Measurements from ENCODE around the gene ELF4. TPM values are rescaled to one million over a fixed set of nuclear protein-coding genes. Genes with fewer than 3 reads are reported as not detected.

The ELF4 gene
- total and polyA plus RNA-seq, 2 donors (not counting 1 experiment from before 2014, with no cell fraction given) = 9.9 to 13.7 TPM

DNA sequence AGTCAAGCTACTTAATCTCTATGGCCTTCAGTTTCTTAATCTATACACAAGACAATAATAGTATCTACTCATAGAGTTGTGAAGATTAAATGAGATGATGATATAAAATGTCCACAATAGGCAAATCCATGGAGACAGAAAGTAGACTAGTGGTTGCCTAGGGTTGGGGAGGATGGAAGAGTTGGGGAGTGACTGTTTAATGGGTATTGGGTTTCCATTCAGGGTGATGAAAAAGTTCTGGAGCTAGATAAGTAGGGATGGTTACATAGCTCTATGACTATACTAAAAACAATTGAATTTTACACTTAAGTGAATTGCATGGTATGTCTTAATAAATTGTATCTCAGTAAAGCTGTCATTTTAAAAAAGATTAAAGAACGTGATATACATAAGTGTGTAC is 92.2 kb downstream of the ELF4 start:
- no peak for DNase-seq (ENCODE audit: low read depth in 2 of 2)
- Histone ChIP-seq H3K4me3 (replicated peaks in 1 of 4; ENCODE audit: control extremely low read depth in 1 of 4, insufficient read depth in 1 of 4, low read depth in 3 of 4, low read length in 4 of 4) (no peak overlapping the region), H3K4me2 (ENCODE audit: extremely low read depth, insufficient read depth, low read length) (no peak overlapping the region), H3K9ac (ENCODE audit: insufficient read depth, low read length) (no peak overlapping the region), H3K9me3 (ENCODE audit: control insufficient read depth, insufficient read depth, low read depth, low read length) (no peaks in the 10 kb centered on the region), H2AFZ (ENCODE audit: low read length) (no peak overlapping the region), H3K36me3 (ENCODE audit: control insufficient read depth, insufficient read depth, low read length) (peaks cover 2% of the 10 kb centered on the region), H3K27ac (ENCODE audit: insufficient read depth, low read length) (no peak overlapping the region), H3K79me2 (ENCODE audit: control insufficient read depth, insufficient read depth, low read length) (no peaks in the 10 kb centered on the region), H4K20me1 (ENCODE audit: control insufficient read depth, extremely low read depth, insufficient read depth, low read length) (no peaks in the 10 kb centered on the region), H3K4me1 (ENCODE audit: control insufficient read depth, extremely low read depth, insufficient read depth, low read length) (no peaks in the 10 kb centered on the region), H3K27me3 (ENCODE audit: control insufficient read depth, insufficient read depth, low read length) (no peaks in the 10 kb centered on the region)
- no peak for TF ChIP-seq EZH2 (IDR thresholded peaks at IDR 0.05; ENCODE audit: low read length, missing control alignments)
- TF ChIP-seq, protein P1, sequence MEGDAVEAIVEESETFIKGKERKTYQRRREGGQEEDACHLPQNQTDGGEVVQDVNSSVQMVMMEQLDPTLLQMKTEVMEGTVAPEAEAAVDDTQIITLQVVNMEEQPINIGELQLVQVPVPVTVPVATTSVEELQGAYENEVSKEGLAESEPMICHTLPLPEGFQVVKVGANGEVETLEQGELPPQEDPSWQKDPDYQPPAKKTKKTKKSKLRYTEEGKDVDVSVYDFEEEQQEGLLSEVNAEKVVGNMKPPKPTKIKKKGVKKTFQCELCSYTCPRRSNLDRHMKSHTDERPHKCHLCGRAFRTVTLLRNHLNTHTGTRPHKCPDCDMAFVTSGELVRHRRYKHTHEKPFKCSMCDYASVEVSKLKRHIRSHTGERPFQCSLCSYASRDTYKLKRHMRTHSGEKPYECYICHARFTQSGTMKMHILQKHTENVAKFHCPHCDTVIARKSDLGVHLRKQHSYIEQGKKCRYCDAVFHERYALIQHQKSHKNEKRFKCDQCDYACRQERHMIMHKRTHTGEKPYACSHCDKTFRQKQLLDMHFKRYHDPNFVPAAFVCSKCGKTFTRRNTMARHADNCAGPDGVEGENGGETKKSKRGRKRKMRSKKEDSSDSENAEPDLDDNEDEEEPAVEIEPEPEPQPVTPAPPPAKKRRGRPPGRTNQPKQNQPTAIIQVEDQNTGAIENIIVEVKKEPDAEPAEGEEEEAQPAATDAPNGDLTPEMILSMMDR (conservative IDR thresholded peaks at IDR 0.05 in 1 of 2, IDR thresholded peaks at IDR 0.05 in 1 of 2; ENCODE audit: low read depth in 1 of 2, low read length in 2 of 2) = no peak

- no peak for TF ChIP-seq EZH2 (IDR thresholded peaks at IDR 0.05; ENCODE audit: low read length, missing control alignments)
- TF ChIP-seq, protein P1 (conservative IDR thresholded peaks at IDR 0.05 in 1 of 2, IDR thresholded peaks at IDR 0.05 in 1 of 2; ENCODE audit: low read depth in 1 of 2, low read length in 2 of 2) = no peak
- H3K4me2 ChIP-seq (ENCODE audit: extremely low read depth, insufficient read depth, low read length) = no peak overlapping the region
- no peaks in the 10 kb centered on the region for H3K36me3 ChIP-seq (ENCODE audit: control insufficient read depth, insufficient read depth, low read length)
Measured at GRCh38 chrX:130015181-130015580, 95.1 kb downstream of the ELF4 start.

More at GRCh38 chrX:130015181-130015580, 95.1 kb downstream of the ELF4 start:
- DNase-seq (ENCODE audit: low read depth in 2 of 2) = no peak
- Histone ChIP-seq H4K20me1 (ENCODE audit: control insufficient read depth, extremely low read depth, insufficient read depth, low read length) (no peaks in the 10 kb centered on the region), H3K27ac (ENCODE audit: insufficient read depth, low read length) (no peak overlapping the region), H3K4me1 (ENCODE audit: control insufficient read depth, extremely low read depth, insufficient read depth, low read length) (no peaks in the 10 kb centered on the region), H3K9me3 (ENCODE audit: control insufficient read depth, insufficient read depth, low read depth, low read length) (no peaks in the 10 kb centered on the region), H3K4me3 (replicated peaks in 1 of 4; ENCODE audit: control extremely low read depth in 1 of 4, insufficient read depth in 1 of 4, low read depth in 3 of 4, low read length in 4 of 4) (no peak overlapping the region), H3K9ac (ENCODE audit: insufficient read depth, low read length) (no peak overlapping the region), H3K27me3 (ENCODE audit: control insufficient read depth, insufficient read depth, low read length) (no peaks in the 10 kb centered on the region), H2AFZ (ENCODE audit: low read length) (no peak overlapping the region), H3K79me2 (ENCODE audit: control insufficient read depth, insufficient read depth, low read length) (no peaks in the 10 kb centered on the region)

Other genes starting within 250 kb of the ELF4 start
- 15.0 and 17.5 TPM in 2 replicates for gene UTP14A, start 204.3 kb downstream of the ELF4 start, total RNA-seq
- 15.6 and 20.3 TPM in 2 replicates for gene UTP14A, start 204.3 kb downstream of the ELF4 start, polyA plus RNA-seq
- 1.3 and 2.8 TPM in 2 replicates for gene BCORL1, start 127.9 kb downstream of the ELF4 start, total RNA-seq
- 1.1 and 1.3 TPM in 2 replicates for gene BCORL1, start 127.9 kb downstream of the ELF4 start, polyA plus RNA-seq
- gene AIFM1, start 55.3 kb upstream of the ELF4 start, total RNA-seq = 18.2 and 23.1 TPM in 2 replicates
- gene AIFM1, start 55.3 kb upstream of the ELF4 start, polyA plus RNA-seq = 36.1 and 47.1 TPM in 2 replicates
- gene RAB33A, start 61.5 kb upstream of the ELF4 start, total RNA-seq = 12.6 and 18.3 TPM in 2 replicates
- gene RAB33A, start 61.5 kb upstream of the ELF4 start, polyA plus RNA-seq = 2.8 and 4.0 TPM in 2 replicates
- gene ZNF280C, start 158.4 kb upstream of the ELF4 start, total RNA-seq = 2.3 and 4.1 TPM in 2 replicates
- gene ZNF280C, start 158.4 kb upstream of the ELF4 start, polyA plus RNA-seq = 7.6 and 8.7 TPM in 2 replicates
- 8.0 and 11.2 TPM in 2 replicates for gene SLC25A14, start 229.4 kb upstream of the ELF4 start, total RNA-seq
- gene SLC25A14, start 229.4 kb upstream of the ELF4 start, polyA plus RNA-seq = 11.9 and 15.2 TPM in 2 replicates